ENCODE measurements around the gene MACROD2.

Gene MACROD2

DNA sequence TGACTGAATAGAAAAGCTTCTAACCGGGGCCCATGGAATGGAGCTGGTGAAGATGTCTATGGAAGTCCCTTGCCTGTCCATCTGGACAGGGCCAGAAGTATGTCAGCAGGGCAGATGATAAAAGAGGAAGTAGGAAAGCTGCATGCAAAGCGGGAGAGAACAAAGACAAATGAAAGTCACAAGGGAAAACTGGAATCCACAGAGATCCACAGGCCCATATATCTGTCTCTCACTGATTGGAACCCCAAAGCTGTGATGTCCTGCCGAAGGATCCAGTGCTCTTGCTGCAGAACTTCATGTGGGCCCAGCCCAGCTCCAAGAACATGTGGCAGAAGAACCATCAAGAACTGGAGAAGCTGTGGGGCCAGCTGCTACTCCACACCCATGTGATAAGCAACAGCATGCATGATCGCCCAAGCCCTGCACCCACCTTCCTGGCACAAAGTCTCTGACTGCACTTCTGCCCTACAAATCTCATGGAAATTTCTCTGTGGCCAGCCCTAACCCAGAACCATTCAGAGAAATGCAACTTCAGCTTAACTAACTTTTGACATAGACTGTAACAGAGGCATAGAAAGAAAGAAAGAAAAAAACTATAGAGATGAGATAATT is 1862.0 kb downstream of the MACROD2 start:
- TF ChIP-seq, protein P1, sequence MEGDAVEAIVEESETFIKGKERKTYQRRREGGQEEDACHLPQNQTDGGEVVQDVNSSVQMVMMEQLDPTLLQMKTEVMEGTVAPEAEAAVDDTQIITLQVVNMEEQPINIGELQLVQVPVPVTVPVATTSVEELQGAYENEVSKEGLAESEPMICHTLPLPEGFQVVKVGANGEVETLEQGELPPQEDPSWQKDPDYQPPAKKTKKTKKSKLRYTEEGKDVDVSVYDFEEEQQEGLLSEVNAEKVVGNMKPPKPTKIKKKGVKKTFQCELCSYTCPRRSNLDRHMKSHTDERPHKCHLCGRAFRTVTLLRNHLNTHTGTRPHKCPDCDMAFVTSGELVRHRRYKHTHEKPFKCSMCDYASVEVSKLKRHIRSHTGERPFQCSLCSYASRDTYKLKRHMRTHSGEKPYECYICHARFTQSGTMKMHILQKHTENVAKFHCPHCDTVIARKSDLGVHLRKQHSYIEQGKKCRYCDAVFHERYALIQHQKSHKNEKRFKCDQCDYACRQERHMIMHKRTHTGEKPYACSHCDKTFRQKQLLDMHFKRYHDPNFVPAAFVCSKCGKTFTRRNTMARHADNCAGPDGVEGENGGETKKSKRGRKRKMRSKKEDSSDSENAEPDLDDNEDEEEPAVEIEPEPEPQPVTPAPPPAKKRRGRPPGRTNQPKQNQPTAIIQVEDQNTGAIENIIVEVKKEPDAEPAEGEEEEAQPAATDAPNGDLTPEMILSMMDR (IDR thresholded peaks at IDR 0.05; ENCODE audit: borderline replicate concordance, insufficient read depth, low read depth, low read length) = no peak
- no peak overlapping the region for H3K4me3 ChIP-seq (ENCODE audit: low read depth, low read length)

DNA sequence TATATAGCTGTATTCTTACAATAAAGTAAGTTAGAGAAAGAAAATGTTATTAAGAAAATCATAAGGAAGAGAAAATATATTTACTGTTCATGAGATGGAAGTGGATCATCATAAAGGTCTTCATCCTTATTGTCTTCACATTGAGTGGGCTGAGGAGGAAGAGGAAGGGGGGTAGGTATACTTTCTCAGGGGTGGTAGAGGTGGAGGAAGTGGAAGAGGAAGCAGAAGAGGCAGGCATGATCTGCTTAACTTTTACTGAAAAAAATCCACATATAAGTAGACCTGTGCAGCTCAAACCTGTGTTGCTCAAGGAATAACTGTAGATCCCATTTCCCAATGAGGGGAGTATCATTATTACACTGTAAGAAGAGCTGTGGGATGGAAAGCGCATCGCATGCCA is 1863.7 kb downstream of the MACROD2 start:
- no peak overlapping the region for H3K4me3 ChIP-seq (ENCODE audit: low read depth, low read length)
- TF ChIP-seq, protein P1 (IDR thresholded peaks at IDR 0.05; ENCODE audit: borderline replicate concordance, insufficient read depth, low read depth, low read length) = no peak

GRCh38 chr20:15860850-15861249 is 1865.5 kb downstream of the MACROD2 start:
- no peak overlapping the region for H3K4me3 ChIP-seq (ENCODE audit: low read depth, low read length)

DNA sequence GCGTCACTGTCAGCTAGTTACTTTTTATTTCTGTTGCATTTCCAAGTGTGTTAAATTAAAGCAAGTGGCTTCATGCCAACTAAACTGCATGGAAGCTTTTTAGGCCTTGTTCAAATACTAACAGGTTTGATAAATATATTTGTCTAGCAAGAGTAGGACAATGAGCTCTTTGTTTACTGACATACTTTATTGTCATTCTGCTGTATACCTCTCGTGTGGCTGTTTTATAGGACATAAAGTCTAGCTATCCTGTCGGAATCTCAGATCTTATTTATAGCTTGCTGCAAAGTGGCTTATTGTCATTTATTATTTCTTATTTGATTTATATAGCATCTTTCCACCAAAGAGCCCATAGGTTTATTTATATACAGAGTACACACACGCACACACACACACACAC is 1866.9 kb downstream of the MACROD2 start:
- TF ChIP-seq, protein P1 (IDR thresholded peaks at IDR 0.05; ENCODE audit: borderline replicate concordance, insufficient read depth, low read depth, low read length) = no peak
- H3K4me3 ChIP-seq (ENCODE audit: low read depth, low read length) = no peak overlapping the region

More at GRCh38 chr20:15860850-15861249, 1865.5 kb downstream of the MACROD2 start:
- TF ChIP-seq, protein P1 (IDR thresholded peaks at IDR 0.05; ENCODE audit: borderline replicate concordance, insufficient read depth, low read depth, low read length) = no peak

- H3K4me3 ChIP-seq (ENCODE audit: low read depth, low read length) = no peak overlapping the region
- TF ChIP-seq, protein P1 (IDR thresholded peaks at IDR 0.05; ENCODE audit: borderline replicate concordance, insufficient read depth, low read depth, low read length) = no peak
Measured at GRCh38 chr20:15863735-15864134, 1868.4 kb downstream of the MACROD2 start.

DNA sequence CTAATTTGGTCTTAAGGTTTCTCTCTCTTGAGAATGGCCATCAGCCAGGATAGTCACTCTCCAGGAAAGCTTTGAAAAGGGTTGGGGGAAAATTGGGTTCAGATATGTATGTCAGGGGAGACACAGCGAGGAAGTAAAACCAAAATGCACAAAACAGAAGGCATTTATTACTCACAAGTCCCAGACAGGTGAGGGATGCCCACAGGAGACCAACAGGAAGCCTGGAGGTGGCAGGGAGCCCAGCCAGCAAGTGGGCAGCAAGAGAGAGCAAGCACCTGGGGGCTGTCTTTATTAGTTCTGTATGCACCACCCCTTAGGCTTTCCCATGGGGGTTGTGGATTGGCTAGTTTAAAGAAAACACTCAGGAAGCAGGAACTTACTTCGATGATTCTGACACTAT is 1870.2 kb downstream of the MACROD2 start:
- H3K4me3 ChIP-seq (ENCODE audit: low read depth, low read length) = no peak overlapping the region
- TF ChIP-seq, protein P1 (IDR thresholded peaks at IDR 0.05; ENCODE audit: borderline replicate concordance, insufficient read depth, low read depth, low read length) = no peak

- no peak overlapping the region for H3K4me3 ChIP-seq (ENCODE audit: low read depth, low read length)
- TF ChIP-seq, protein P1 (IDR thresholded peaks at IDR 0.05; ENCODE audit: borderline replicate concordance, insufficient read depth, low read depth, low read length) = no peak
Measured at GRCh38 chr20:15866916-15867730, 1871.8 kb downstream of the MACROD2 start.

Measured in GM12875 (cell line).